Muscle of back (tissue), 11 donors: ENCODE measurements around the gene ZNF454. TPM values are rescaled to one million over a fixed set of nuclear protein-coding genes. Genes with fewer than 3 reads are reported as not detected.

Source experiments
- DNase-seq, 3 donors: peaks; one replicate each; pipeline versions ENCODE4 v3.0.0 to v3.0.0-alpha.2; 2013
- polyA plus RNA-seq, 10 donors: library from polyadenylated mRNA; unstranded; fragments of 120-200 nt; gene quantifications; one replicate each; pipeline ENCODE4 v1.2.1, GENCODE V29; 2013; ENCODE audit not compliant: insufficient read length in 10 of 10

ZNF454 gene
- polyA plus RNA-seq, 10 donors: 2.1 to 4.3 (median 3.6) TPM

DNA sequence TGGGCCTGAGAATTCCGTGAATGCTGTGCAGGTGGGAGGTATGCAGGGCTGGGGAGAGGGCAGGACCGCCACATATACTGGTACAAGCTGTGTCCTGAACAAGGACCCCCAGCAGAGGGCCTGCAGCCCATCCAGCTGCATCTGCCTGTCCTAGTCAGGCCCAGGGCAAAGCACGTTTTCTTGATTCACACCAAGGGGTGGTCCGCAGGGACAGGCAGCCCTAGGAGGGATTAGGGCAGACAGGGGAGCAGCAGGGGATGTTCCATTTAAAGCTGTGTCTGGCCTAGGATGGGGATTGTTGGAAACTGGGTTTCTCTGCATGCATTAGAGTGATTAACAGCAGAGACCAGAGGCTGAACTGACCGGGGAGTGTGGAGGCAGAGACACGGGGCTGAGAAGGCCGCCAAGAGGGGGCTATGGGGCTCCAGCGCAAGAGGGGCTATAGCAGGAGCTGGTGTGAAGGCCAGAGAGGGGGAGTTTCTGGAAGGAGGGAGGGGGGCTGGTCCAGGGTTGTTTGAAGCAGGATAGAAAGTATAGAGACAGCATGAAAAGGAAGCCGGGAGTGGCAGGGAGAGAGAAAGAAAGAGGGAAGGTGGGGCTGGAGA lies 51.4 kb downstream of the ZNF454 start:
- DNase-seq: no peak

DNA sequence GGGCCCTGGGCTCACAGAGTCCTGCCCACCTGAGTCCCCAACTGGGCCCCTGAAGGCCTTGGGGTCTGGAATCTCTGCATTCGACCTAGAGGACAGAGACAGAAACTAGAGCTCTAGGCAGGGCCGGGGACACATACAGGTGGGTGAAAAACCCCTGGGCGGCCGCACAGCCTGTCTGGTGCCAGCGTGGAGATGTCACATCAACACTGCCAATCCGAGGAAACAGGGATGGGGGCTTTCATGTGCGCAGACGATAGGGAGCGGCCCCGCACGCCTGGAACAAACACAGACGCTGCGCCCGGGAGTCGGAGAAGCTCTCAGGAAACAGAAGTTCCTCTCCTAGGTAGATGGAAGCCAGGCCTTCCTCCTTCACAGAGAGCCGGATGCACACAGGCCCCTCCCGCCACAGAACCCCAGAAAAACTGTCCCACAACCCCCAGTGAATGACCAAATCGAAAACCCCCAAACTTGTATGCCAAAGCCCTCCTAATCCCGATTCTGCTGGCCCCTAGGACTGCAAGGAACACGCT lies 52.3 kb downstream of the ZNF454 start:
- DNase-seq: no peak

DNA sequence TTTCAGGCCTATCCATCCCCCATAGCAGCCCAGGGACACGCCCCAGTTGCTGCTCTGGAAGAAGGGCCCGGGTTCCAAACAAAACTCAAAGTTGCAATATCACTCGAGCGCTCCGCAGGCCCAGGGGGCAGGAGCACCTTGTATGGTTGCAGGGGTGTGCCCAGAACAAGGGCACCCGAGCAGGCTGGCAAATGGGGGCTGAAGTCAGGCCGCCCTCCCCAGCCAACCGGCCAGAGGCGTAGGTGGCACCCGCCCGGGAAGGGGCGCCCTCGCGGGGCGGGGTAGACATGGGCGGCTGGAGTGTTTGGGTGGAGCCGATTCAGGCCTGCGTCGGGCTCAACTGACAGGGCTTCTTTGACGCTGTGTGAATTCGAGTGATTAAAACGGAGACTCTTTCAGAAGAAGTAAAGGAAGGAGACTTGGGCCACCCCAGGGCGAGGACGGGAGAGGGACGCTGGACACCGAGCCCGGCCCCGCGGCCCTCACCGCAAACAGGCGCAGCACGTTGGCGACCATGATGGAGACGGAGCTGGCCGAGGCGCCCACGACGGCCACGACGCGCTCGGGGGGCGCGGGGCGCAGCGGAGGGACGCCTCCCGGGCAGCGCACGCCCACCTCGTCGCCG lies 53.1 kb downstream of the ZNF454 start:
- no peak for DNase-seq

DNA sequence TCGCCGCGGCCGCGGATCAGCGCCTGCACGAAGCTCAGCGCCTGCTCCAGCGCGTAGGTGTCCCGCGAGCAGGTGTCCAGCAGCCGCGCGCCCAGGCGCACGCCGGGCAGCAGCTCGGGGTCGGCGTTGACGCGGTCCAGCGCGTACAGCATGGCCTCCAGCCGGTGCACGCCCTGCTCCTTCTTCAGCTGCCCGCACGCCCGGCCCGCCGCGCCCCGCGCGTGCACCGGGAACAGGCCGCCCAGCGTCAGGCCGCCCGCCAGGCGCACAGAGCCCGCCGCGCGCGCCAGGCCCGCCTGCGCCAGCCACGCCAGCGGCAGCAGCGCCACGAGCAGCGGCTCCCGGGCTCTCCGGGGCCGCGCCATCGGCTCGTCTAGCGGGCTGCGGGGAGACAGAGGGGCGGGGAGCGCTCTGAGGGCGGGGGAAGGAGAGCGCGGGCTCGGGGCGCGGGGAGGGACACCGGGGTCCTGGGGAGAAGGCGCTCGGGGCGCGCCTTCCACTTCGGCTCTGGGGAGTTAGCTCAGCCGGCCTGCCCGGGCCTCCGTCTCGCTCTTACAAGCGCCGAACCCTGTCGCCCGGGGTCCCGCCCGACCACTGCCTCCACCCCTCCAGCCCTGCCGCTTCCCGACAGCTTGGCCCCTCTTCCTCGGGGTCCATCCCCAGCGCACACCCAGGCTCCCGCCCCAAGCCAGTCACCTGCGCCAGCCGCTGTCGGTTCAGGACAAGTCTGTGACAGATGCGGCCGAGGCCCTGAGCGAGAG lies 53.8 kb downstream of the ZNF454 start, which contains the start of gene GRM6:
TSS of gene GRM6 (minus strand) at position 741 of the 761 bp plus-strand sequence. CDS start at position 365, 376 bp downstream.
- DNase-seq: peak in 1 of 3 donors; percentile 22

DNA sequence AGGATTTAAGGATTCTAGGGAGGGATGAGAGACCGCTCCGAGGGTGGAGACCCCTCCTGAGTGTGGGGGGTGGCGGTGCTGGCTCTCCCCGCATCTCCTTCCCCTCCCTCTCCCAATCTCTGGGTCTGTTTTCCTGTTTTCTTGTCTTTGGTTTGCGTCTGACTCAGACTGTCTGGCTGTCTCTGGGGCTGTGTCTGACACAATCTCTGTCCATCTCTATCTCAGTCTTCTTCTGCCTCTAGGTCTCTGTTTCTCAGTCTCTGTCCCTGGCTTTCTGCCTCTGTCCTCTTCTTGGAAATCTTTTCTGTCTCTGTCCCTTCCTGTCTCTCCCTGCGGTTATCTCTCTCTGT lies 54.3 kb downstream of the ZNF454 start:
- no peak for DNase-seq

DNA sequence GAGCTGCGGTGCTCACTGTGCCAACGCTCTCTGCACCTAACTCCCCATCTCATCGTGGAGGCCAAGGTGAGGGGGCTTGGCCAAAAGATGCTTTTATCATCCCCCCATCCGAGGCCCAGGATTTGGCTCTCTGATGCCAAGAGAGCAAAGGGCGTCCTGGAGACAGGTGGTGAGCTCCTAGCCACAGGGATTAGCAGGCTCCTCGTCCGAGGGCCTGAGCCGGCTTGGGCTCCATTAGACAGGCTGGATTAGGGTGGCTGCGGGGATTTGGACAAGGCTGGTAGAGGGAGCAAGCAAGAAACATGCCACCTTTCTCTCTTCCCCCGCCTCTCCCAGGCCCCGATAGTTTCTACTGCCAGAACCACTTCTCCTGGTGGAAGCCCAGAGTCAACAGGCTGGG lies 55.2 kb downstream of the ZNF454 start:
- DNase-seq: no peak

DNA sequence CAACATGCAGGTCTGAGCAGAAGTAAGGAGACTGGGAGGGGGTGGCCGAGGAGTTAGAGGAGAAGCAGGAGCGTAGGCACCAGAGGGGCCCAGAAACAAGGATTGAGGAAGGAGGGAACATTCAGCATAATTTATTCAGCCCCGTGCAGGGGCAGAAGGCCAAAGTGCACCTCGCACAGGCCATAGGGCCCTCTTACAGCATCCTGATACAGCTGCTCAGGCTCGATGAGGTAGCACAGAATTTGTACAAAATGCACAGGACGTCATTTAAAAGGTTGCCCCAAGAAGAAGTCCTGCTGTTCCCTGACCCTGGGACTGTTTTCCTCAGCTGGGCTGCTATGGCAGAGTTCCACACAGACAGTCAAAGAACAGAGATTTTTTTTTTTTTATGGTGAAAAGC lies 56.2 kb downstream of the ZNF454 start:
- no peak for DNase-seq

DNA sequence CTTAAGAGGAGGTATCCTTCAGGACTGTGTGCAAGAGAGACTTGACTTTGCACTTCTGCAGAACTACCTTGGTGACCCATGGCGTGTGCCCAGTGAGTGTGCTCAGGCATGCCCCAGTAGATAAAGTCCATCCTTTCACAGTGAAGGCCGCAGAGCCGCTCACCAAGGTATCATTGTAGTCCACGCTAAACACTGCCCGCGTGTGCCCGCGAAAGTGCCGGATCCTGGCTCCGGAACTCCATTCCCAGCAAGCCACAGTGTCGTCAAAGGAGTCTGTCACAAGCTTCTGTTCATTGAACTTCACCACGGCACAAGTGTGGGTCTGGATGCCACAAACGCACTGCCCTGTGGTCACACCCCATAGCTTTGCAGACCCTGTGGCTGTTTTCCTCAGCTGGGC lies 57.4 kb downstream of the ZNF454 start:
- DNase-seq: no peak

DNA sequence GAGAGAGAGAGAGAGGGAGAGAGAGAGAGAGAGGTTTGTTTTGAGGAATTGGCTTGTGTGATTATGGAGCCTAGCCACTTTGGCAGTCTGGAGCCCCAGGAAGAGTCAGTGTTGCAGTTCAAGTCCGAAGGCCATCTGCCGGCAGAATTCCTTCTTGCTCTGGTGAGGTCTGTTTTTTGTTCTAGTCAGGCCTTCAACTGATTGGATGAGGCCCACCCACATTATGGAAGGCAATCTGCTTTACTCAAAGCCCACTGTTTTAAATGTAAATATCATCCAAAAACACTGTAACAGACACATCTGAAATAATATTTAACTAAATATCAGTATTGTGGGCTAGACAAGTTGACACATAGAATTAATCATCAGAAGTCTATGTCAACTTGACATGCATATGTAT lies 65.6 kb downstream of the ZNF454 start:
- no peak for DNase-seq

DNA sequence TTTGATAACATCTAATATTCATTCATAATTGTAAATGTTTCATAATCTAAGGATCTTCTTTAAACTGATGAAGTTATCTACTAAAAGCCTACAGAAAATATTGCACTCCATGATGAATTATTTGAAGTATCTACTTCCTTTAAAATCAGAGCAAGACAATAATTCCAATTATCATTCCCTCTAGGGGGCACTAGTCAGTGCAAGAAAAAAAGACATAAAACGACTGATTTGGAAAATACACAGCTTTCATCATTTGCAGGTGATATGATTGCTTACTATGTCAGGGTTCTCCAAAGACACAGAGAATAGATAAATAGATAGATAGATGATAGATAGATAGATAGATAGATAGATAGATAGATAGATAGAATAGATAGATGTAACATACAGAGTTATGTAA lies 67.7 kb downstream of the ZNF454 start:
- no peak for DNase-seq

Other genes starting within 250 kb of the ZNF454 start
- 10 to 100 TPM in 7 of 10 donors, 1 to 10 TPM in 3; 8.0 to 12.5 (median 11.2) TPM for gene ZNF354A, start 210.5 kb upstream of the ZNF454 start, polyA plus RNA-seq
- gene ZNF354B, start 81.2 kb upstream of the ZNF454 start, polyA plus RNA-seq: 10 to 100 TPM; 10.1 to 19.6 (median 12.8) TPM
- 1 to 10 TPM; 1.7 to 3.5 (median 2.5) TPM for gene ZFP2, start 45.3 kb upstream of the ZNF454 start, polyA plus RNA-seq
- gene GRM6, start 54.1 kb downstream of the ZNF454 start, polyA plus RNA-seq: 1 to 10 TPM in 1 of 10 donors, under 1 TPM in 9; 0.24 to 1.0 (median 0.51) TPM
- 1 to 10 TPM; 3.2 to 5.0 (median 4.4) TPM for gene ZNF879, start 82.6 kb downstream of the ZNF454 start, polyA plus RNA-seq
- 10 to 100 TPM in 4 of 10 donors, 1 to 10 TPM in 6; 8.4 to 11.1 (median 9.8) TPM for gene ZNF354C, start 119.2 kb downstream of the ZNF454 start, polyA plus RNA-seq